HepG2 (cell line): ENCODE data around the gene ANKS1B.
"Not testable (repeated sequence)": the region's sequence is repeated elsewhere in the genome, so short reads cannot be mapped to it uniquely, and the experiment has no call there.

Experiments used
- CTCF ChIP-seq: sonication (generic); formaldehyde crosslinking; IDR thresholded peaks from 2 replicates; pipeline ENCODE4 v1.5.0; 2020; ENCODE audit warnings: mild to moderate bottlenecking, missing genetic modification reagents, moderate library complexity
- GFI1 ChIP-seq: sonication (generic); formaldehyde crosslinking; IDR thresholded peaks from 2 replicates; pipeline ENCODE4 v1.5.0; 2020; ENCODE audit warnings: missing genetic modification reagents, mild to moderate bottlenecking, borderline replicate concordance
- GLI4 ChIP-seq: sonication (generic); formaldehyde crosslinking; IDR thresholded peaks from 2 replicates; pipeline ENCODE4 v1.5.1; 2020; ENCODE audit warnings: missing genetic modification reagents, mild to moderate bottlenecking, moderate library complexity, borderline replicate concordance
- PLRG1 ChIP-seq: fragments of 450-650 bp; conservative IDR thresholded peaks from 2 replicates; pipeline ENCODE4 v1.6.1; 2016
- POLR2A ChIP-seq, 2 experiments: IDR thresholded peaks; 2 replicates each; pipeline ENCODE4 v1.6.1; 2011; ENCODE audit warnings: low read depth in 2 of 2, low read length in 2 of 2, mild to moderate bottlenecking in 1 of 2, moderate library complexity in 1 of 2; ENCODE audit not compliant: insufficient read depth in 1 of 2
- ZNF558 ChIP-seq: sonication (generic); formaldehyde crosslinking; IDR thresholded peaks from 2 replicates; pipeline ENCODE4 v1.9.0; 2022; ENCODE audit warnings: mild to moderate bottlenecking, missing genetic modification reagents, borderline replicate concordance

DNA sequence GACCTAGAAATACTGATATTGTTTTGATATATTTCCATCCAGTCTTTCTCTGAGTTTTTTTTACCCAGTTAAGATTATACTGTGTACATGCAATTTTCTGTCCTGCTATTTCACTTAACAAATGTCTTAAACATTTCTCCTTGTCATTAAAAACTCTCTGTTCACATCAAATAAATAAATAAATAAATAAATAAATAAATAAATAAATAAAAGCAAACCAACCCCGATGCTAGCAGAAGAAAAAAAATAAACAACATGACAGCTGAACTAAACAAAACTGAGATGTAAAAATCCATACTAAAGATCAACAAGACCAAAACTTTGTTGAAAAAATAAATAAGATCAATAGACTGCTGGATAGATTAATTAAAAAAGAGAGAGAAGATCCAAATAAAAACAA lies 407.6 kb downstream of the ANKS1B start:
- not testable (repeated sequence) for TF ChIP-seq GFI1 (CRISPR knock-in tag); GLI4 (CRISPR knock-in tag); POLR2A (IDR thresholded peaks at IDR 0.05; ENCODE audit: insufficient read depth in 1 of 2, low read depth in 2 of 2, low read length in 2 of 2); PLRG1; ZNF558 (CRISPR knock-in tag); CTCF (CRISPR knock-in tag)
